RPMI7951 (cell line): ENCODE data around the gene BRINP1. TPM values are rescaled to one million over a fixed set of nuclear protein-coding genes. Genes with fewer than 3 reads are reported as not detected.

Source experiments
- DNase-seq: peaks from one replicate; pipeline ENCODE4 v3.0.0-alpha.2; 2012; ENCODE audit warnings: low read depth
- total RNA-seq: library from RNA; depleted of rRNA; stranded (reverse); fragments of >200 nt; shearing (Covaris generic); gene quantifications from 2 replicates; pipeline ENCODE4 v1.2.3, GENCODE V29; 2014

Gene BRINP1
- total RNA-seq, 1 experiment from 2014 or later = 0.24 TPM

GRCh38 chr9:119282476-119283077, 86.7 kb downstream of the BRINP1 start:
- DNase-seq = no peak

GRCh38 chr9:119280740-119281485, 88.3 kb downstream of the BRINP1 start:
- DNase-seq = no peak

- DNase-seq = no peak
These were observed 91.1 kb downstream of the BRINP1 start for GRCh38 chr9:119278171-119278570.

- no peak for DNase-seq
These were observed 95.1 kb downstream of the BRINP1 start for GRCh38 chr9:119273984-119274665.

GRCh38 chr9:119273325-119273904, 95.8 kb downstream of the BRINP1 start:
- DNase-seq = no peak

- DNase-seq = no peak
These were observed 96.6 kb downstream of the BRINP1 start for GRCh38 chr9:119272500-119273211.

GRCh38 chr9:119268985-119269384, 100.2 kb downstream of the BRINP1 start:
- DNase-seq = no peak

GRCh38 chr9:119264165-119264564, 105.1 kb downstream of the BRINP1 start:
- no peak for DNase-seq

- no peak for DNase-seq
These were observed 111.6 kb downstream of the BRINP1 start for GRCh38 chr9:119257592-119257991.

GRCh38 chr9:119255116-119255515, 114.1 kb downstream of the BRINP1 start:
- no peak for DNase-seq

- DNase-seq = no peak
These were observed 116.5 kb downstream of the BRINP1 start for GRCh38 chr9:119252671-119253299.

- no peak for DNase-seq
These were observed 117.3 kb downstream of the BRINP1 start for GRCh38 chr9:119251936-119252335.

GRCh38 chr9:119250730-119251129, 118.5 kb downstream of the BRINP1 start:
- DNase-seq = no peak

- DNase-seq = no peak
These were observed 128.7 kb downstream of the BRINP1 start for GRCh38 chr9:119240546-119240945.

- no peak for DNase-seq
These were observed 134.6 kb downstream of the BRINP1 start for GRCh38 chr9:119234636-119235035.

- DNase-seq = no peak
These were observed 141.8 kb downstream of the BRINP1 start for GRCh38 chr9:119227422-119227821.

- DNase-seq = no peak
These were observed 144.8 kb downstream of the BRINP1 start for GRCh38 chr9:119224431-119224830.

GRCh38 chr9:119221276-119221675, 148.0 kb downstream of the BRINP1 start:
- DNase-seq = no peak

GRCh38 chr9:119218293-119218692, 150.9 kb downstream of the BRINP1 start:
- no peak for DNase-seq

GRCh38 chr9:119216651-119217331, 152.4 kb downstream of the BRINP1 start:
- no peak for DNase-seq

- DNase-seq = no peak
These were observed 153.6 kb downstream of the BRINP1 start for GRCh38 chr9:119215651-119216050.
